ENCODE data around the gene KCNH6.

Gene KCNH6

DNA sequence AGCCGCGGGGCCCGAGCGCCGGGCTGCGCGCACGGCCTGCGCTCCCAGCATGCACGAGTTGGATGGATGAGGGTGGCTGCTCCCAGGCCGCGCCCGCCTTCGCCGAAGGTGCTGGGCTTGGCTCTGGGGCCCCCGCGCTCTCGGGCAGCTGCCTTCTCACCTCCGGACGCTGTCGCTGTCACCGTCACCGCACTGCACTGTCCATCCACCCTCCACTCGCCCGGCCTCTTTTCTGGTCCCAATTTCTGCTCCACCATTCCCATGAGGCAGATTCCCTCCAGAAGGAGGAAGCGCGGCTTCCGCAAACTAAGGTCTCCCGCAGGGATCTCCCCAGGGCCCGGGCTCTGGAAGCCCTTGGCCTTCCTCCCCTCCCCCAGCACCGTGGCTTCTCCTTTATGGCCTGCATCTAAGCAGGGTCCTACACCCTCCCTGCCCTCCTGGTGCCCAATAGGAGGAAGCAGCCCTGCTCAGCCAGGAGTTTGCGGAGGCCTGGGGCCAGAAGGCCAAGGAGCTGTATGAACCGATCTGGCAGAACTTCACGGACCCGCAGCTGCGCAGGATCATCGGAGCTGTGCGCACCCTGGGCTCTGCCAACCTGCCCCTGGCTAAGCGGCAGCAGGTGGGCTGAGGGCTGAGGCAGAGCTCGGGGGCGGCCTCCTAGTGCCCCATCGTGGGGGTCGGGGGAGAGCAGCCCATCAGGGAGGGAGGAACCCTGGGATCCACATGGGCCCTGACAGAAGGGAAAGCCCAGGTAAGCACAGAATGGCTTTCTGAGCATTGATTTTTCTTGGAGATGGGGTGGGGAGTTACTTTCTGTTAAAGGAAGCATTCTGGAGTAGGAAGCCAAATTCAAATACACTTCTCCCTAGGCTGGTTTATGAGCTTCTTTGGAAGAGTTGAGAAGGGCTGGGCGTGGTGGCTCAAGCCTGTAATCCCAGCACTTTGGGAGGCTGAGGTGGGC lies 45.4 kb upstream of the KCNH6 start (continued):
- no peak for TF ChIP-seq TCF7L2 (IDR thresholded peaks at IDR 0.05; ENCODE audit: borderline replicate concordance, low read depth, low read length)
- no peak for TF ChIP-seq HOXD13 (CRISPR knock-in tag; IDR thresholded peaks at IDR 0.05; ENCODE audit: borderline replicate concordance)
- TF ChIP-seq PRDM1 (tag by site-specific recombination; IDR thresholded peaks at IDR 0.05), result no peak
- no peak for TF ChIP-seq ZNF677 (tag by site-specific recombination; IDR thresholded peaks at IDR 0.05)
- TF ChIP-seq ZNF37A (tag by site-specific recombination; IDR thresholded peaks at IDR 0.05), result no peak
- TF ChIP-seq, protein P1, sequence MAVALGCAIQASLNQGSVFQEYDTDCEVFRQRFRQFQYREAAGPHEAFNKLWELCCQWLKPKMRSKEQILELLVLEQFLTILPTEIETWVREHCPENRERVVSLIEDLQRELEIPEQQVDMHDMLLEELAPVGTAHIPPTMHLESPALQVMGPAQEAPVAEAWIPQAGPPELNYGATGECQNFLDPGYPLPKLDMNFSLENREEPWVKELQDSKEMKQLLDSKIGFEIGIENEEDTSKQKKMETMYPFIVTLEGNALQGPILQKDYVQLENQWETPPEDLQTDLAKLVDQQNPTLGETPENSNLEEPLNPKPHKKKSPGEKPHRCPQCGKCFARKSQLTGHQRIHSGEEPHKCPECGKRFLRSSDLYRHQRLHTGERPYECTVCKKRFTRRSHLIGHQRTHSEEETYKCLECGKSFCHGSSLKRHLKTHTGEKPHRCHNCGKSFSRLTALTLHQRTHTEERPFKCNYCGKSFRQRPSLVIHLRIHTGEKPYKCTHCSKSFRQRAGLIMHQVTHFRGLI (tag by site-specific recombination; IDR thresholded peaks at IDR 0.05), result peak; percentile 49; the same call in 1 of the 2 replicates
- TF ChIP-seq ZNF521 (tag by site-specific recombination; IDR thresholded peaks at IDR 0.05), result no peak
- 0 out of 2 replicates have a peak, but pooled peaks have one; percentile 3 for TF ChIP-seq ZNF585B (tag by site-specific recombination; IDR thresholded peaks at IDR 0.05)
- peak; percentile 74 for TF ChIP-seq PATZ1 (tag by site-specific recombination; IDR thresholded peaks at IDR 0.05)
- TF ChIP-seq ZNF391 (tag by site-specific recombination; IDR thresholded peaks at IDR 0.05; ENCODE audit: borderline replicate concordance, low read depth), result no peak
- TF ChIP-seq ZNF223 (tag by site-specific recombination; IDR thresholded peaks at IDR 0.05), result peak; percentile 52; the same call in 1 of the 2 replicates
- TF ChIP-seq ZNF580 (tag by site-specific recombination; IDR thresholded peaks at IDR 0.05), result no peak
- no peak for TF ChIP-seq ZNF571 (tag by site-specific recombination; IDR thresholded peaks at IDR 0.05)
- TF ChIP-seq FEZF1 (tag by site-specific recombination; IDR thresholded peaks at IDR 0.05), result no peak
- no peak for TF ChIP-seq ELK4 (IDR thresholded peaks at IDR 0.05; ENCODE audit: borderline replicate concordance, low read depth, low read length)
- no peak for TF ChIP-seq ZNF404 (tag by site-specific recombination; IDR thresholded peaks at IDR 0.05)
- TF ChIP-seq ZNF433 (tag by site-specific recombination; IDR thresholded peaks at IDR 0.05; ENCODE audit: low read depth), result no peak
- TF ChIP-seq EGR2 (tag by site-specific recombination; IDR thresholded peaks at IDR 0.05; ENCODE audit: low read depth), result no peak
- TF ChIP-seq ZNF274 (IDR thresholded peaks at IDR 0.05; ENCODE audit: low read length), result no peak
- no peak for TF ChIP-seq ZNF274 (tag by site-specific recombination; IDR thresholded peaks at IDR 0.05; ENCODE audit: borderline replicate concordance)
- no peak for TF ChIP-seq ZFP3 (tag by site-specific recombination; IDR thresholded peaks at IDR 0.05; ENCODE audit: low read depth)
- no peak for TF ChIP-seq ZBTB11 (tag by site-specific recombination; conservative IDR thresholded peaks at IDR 0.05; ENCODE audit: low read depth)
- TF ChIP-seq ZSCAN5A (tag by site-specific recombination; IDR thresholded peaks at IDR 0.05), result no peak
- no peak for TF ChIP-seq CTCF (tag by site-specific recombination; IDR thresholded peaks at IDR 0.05)
- TF ChIP-seq ZNF221 (tag by site-specific recombination; IDR thresholded peaks at IDR 0.05; ENCODE audit: borderline replicate concordance), result no peak
- peak; percentile 60; the same call in 1 of the 2 replicates for TF ChIP-seq ZNF610 (tag by site-specific recombination; IDR thresholded peaks at IDR 0.05; ENCODE audit: borderline replicate concordance)
- no peak for TF ChIP-seq ZNF311 (tag by site-specific recombination; IDR thresholded peaks at IDR 0.05; ENCODE audit: borderline replicate concordance)
